ENCODE results near the gene HJURP.

- TF ChIP-seq POLR2A (IDR thresholded peaks at IDR 0.05), result no peak
- TF ChIP-seq CTCF (IDR thresholded peaks at IDR 0.05), result no peak
Observed at GRCh38 chr2:233844064-233844807, 10.1 kb downstream of the HJURP start.
